ENCODE results near the gene SNAP47. TPM values are rescaled to one million over a fixed set of nuclear protein-coding genes. Genes with fewer than 3 reads are reported as not detected.

The SNAP47 gene
- total RNA-seq, 4 donors from 2014 or later = 23.7 to 63.2 (median 31.2) TPM

DNA sequence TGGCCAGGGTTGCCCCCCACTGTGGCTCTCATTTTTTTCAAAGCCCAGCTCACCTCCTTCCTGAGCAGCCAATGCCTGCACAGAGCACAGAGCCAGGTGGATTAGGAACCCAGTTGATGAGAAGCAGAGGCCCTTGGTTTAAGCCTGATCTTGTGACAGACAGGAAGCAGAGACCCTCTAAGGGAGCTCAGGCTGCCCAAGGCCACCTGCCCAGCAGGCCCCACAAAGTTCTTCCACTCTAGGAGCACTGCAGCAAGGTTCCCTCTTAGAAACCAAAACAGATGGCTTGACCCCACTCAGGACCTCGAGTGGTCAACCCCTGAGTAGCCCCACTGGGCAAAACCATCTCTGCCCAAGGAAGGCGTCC is 54.8 kb downstream of the SNAP47 start:
- DNase-seq (ENCODE audit: low spot score) (no peak), ATAC-seq (ENCODE audit: low FRiP score) (no peak)
- no peak for TF ChIP-seq CTCF (IDR thresholded peaks at IDR 0.05)

GRCh38 chr1:227790868-227791267 is 55.6 kb downstream of the SNAP47 start:
- ATAC-seq (ENCODE audit: low FRiP score) = no peak
- no peak for DNase-seq (ENCODE audit: low spot score)
- no peak for TF ChIP-seq CTCF (IDR thresholded peaks at IDR 0.05)

DNA sequence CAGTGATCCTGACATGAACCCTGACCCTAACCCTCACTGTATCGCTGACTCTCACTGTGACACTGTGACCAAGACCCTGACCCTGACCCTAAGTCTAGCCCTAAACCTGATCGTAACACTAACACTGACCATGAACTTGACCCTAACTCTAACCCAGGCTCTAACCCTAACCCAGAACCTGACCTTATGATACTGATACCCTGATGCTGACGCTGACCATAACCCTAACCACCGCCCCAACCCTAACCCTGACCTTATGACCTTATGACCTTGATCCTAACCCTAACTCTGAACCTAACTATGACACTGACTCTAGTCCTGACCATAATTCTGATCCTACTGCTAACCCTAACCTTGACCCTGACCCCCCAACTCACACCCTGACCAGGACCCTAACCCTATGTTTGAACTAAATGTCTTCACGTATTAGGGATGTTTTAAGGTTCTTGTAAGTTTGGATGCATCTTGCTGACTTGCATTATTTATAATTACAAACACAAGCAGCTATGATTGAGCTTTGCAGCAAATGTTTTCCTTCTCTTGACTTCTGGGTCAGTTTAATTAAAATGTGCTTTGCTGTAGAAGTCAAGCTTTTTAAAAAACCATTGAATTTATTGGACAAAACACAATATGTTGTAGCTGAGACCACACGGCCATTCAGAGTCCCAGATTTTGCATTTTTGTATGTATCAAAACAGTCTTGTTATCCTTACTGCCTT is 56.3 kb downstream of the SNAP47 start:
- no peak for TF ChIP-seq CTCF (IDR thresholded peaks at IDR 0.05)
- ATAC-seq (ENCODE audit: low FRiP score) = no peak
- DNase-seq (ENCODE audit: low spot score) = no peak

GRCh38 chr1:227792216-227793078 is 57.2 kb downstream of the SNAP47 start:
- no peak for DNase-seq (ENCODE audit: low spot score)
- TF ChIP-seq CTCF (IDR thresholded peaks at IDR 0.05) = no peak
- ATAC-seq (ENCODE audit: low FRiP score) = no peak

- peak; percentile 2 for ATAC-seq (ENCODE audit: low FRiP score)
- DNase-seq (ENCODE audit: low spot score) = no peak
- no peak for TF ChIP-seq CTCF (IDR thresholded peaks at IDR 0.05)
Measured at GRCh38 chr1:227793079-227793947, 58.1 kb downstream of the SNAP47 start.

GRCh38 chr1:227793948-227794816 is 58.9 kb downstream of the SNAP47 start:
- DNase-seq (ENCODE audit: low spot score) (peak; percentile 45), ATAC-seq (ENCODE audit: low FRiP score) (peak; percentile 85)
- TF ChIP-seq CTCF (IDR thresholded peaks at IDR 0.05) = no peak
